Measurements from ENCODE around the gene LYPD5. TPM values are rescaled to one million over a fixed set of nuclear protein-coding genes. Genes with fewer than 3 reads are reported as not detected.
A peak's percentile ranks its signal among the peaks of the same experiment; 100 is the strongest.
"Not testable (repeated sequence)": the region's sequence is repeated elsewhere in the genome, so short reads cannot be mapped to it uniquely, and the experiment has no call there.

LYPD5 gene
- total RNA-seq, 1 experiment from 2014 or later, result not detected

DNA sequence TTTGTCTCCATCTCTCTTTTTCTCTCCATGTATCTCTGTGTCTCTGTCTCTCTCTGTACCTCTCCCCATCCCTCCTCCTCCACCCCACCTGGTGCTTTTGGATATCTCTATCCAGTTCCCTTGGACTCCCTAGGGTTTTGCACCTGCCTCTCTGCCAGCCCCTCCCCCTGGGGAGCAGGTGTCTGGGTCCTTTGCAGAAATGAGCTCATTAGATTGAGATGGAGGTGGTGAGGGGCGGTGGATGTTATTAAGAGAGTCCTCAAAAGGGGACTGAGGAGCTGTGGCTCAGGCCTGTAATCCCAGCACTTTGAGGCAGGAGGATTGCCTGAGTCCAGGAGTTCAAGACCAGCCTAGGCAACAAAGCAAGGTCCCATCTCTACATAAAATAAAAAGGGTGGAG lies 23.6 kb downstream of the LYPD5 start:
- no peak for DNase-seq (ENCODE audit: low read depth)

DNA sequence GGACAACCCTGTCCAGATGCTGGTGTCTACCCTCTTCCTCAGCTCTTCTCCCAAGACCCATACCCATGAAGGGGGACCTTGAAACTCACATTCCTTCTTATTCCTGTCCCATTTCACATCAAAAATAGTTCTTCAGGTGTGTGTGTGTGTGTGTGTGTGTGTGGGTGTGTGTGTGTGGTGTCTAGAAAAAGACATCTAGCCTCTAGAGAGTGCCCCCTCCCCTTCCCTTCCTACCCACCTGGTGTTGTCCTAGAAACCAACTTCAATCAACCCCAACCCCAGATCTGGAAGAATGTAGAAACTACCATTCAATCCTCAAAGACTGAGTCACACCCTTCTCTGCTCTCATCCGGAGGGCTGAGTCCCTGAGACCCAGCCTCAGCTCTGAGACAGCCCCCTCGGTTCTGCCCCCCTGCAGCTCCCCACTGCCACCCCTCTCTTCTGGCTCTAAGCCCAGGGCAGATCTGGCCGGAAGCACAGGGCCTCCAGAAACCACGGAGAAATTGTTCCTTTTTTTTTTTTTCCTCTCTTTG lies 25.0 kb downstream of the LYPD5 start:
- DNase-seq (ENCODE audit: low read depth), result no peak

DNA sequence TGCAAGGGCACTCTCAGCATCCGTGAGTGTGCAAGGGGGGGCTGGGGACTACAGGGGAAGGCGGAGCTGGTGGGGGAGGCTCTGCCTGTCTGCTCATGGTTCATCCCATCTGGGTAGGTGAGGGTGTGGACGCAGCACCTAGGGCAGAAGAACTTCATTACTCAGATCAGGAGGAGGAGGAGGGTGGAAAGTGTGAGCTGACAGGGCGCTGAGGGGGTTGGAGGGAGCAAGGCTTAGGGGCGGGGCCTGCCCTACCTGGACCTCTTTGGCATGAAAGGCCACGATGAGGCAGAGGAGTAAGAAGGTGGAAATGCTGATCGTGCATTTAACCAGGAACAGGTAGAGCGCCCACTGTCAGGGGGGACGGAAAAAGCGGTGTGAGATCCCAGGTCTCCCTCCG lies 26.0 kb downstream of the LYPD5 start:
- no peak for DNase-seq (ENCODE audit: low read depth)

DNA sequence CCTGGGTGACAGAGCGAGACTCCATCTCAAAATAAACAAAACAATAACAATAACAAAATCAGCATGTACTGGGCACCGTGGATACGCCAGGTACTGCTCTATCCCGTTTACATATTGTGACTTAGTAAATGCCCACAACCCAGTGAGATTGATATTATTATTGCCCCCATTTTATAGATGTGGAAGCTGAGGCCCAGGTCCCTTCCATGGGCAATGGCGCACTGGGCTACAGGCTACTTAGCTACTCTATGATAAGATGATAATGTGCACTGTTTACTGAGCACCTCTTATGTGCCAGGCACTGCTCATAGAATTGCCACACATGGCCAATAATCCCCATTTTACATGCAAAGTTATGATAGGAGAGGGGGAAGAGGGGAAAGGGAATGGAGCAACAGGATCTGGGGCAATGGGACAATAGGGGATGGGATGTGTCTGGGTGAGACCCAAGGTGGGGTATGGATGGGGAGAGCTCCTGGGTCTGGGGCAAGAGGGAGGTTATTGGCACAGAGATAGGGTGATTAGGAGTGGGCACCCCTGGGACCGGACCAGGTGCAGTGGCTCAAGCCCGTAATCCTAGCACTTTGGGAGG lies 26.9 kb downstream of the LYPD5 start:
- no peak for DNase-seq (ENCODE audit: low read depth)

DNA sequence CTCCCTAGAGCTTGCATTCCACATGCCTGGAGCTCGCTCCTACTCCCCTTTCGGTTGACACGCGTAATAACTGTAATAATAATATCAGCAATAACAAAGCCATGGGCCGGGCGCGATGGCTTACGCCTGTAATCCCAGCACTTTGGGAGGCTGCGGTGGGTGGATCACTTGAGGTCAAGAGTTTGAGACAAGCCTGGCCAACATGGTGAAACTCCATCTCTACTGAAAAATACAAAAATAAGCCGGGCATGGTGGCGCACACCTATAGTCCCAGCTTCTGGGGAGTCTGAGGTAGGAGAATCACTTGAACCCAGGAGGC lies 27.3 kb downstream of the LYPD5 start:
- not testable (repeated sequence) for DNase-seq (ENCODE audit: low read depth)

DNA sequence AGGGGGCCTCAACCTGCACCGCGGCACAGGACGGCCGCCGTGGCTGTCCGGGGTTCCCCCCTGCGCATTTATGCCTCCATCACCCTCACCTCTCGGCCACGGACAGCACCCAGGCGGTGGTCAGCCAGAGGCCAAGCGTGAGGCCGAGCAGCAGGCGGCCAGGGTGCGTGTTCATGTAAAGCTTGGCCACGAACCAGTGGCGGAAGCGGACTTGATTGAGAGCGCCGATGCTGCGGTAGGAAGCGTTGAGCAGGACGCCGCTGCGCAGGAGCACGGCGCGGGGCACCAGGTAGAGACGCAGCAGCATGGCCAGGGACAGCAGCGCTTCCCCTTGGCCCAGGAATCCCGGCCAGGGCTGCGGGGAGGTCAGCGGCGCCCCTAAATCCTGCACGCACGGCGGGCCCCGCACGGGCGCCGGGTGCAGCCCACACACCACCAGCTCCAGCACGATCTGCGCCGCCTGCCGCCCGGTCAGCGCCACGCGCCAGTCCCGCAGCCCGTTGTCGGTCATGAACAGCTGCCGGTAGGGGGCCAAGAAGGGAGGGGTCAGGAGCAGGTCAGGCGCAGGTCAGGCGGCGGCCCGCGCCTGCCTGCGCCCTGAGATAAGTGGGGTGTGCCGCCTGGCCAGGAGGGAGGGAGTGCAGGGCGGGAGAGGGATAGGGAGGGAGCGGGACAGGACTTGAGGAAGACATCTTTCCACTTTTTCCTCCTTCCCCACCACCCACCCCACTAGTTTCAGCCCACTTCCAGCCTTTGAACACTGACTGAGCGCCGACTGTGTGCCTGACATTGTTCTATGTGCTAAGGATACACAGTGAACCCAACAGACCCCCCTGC lies 27.9 kb downstream of the LYPD5 start:
- DNase-seq (ENCODE audit: low read depth), result peak; percentile 47

DNA sequence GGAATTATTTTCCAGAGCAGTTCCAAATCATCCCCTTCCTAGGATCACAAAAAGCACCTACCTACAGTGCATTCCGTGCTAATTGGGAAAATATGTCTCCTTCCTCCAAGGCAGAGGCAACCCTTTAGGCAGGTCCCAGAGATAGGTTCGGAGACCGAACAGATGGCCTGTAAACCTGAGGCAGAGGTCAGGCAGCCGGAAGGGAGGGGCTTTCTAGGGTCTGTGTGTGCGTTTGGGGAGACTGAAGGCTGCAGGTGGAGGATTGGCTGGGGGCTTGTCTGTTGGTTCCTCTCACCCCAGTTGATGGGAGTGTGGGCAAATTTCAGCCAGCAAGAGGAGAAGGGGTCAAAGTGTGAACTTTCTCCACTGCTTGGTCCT lies 28.5 kb downstream of the LYPD5 start:
- no peak for DNase-seq (ENCODE audit: low read depth)

DNA sequence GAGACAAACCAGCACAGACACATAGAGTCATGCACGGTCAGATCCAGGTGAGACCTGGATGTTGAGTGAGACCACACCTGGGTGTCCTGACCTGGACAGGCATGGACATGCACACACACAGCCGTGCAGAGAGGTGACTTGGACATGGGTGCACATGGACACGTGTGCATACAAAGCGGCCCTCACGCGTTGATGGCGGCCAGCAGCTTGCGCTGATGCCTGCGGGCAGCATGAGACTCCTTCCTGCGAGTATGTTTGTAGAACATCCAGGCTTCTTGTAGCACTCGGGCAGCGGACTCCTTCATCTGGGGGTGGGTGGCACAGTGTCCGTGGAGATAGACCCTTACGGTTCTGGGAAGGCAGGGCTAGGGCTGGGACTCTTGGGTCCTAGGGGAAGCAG lies 33.0 kb downstream of the LYPD5 start:
- DNase-seq (ENCODE audit: low read depth), result no peak

DNA sequence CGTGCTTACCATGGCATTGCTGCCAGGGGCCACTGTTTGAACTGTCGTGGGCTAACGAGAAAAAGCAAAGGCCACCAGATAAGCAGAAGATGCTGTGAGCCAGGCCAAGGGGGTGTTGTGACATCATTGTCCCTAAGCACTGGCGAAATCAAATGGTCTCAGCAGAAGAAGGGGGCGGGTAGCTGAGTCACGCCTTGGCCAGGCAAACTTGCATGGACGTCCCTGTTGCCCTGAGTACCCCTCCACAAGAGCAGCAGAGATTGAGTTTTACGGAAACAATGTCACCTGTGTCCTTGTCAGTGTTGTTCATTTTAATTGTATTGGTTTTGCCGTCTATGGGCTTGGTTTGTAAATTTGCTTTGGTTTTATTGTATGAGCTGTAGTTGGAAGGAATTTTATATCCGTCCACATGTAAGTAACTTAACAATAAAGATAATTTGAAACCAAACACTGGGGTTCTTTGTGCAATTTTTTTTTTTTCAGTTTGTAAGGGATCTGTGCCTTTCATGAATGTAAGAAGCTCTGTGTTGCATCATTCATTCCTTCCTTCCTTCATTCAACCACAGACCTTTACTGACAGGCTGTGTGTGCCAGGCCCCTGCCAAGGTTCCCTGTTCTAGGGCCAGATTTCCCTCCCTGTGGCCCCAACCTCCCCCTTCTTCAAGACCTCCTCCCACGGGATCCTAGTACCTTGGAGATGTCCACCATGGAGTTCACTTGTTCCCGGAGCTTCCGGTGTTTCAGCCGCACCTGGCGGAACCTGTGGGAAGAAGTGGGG lies 33.8 kb downstream of the LYPD5 start:
- no peak for DNase-seq (ENCODE audit: low read depth)

DNA sequence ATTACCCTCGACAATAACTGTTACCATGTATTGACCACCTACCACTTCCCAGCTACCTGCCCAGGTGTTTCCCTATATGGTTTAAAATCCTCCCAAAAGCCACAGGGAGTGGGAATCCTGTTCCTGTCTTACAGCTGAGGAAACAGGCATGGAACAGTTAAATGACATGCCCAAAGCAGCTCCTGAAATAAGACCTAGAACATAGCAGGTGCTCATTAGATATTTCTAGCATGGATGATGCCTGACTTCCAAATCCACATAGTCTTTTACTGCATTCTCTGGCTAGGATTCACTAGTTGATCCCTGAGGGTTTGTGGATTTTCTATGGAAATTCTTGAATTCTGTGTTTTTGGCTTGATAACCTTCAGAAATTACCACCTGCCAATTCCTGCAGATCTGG lies 34.4 kb downstream of the LYPD5 start:
- no peak for DNase-seq (ENCODE audit: low read depth)

DNA sequence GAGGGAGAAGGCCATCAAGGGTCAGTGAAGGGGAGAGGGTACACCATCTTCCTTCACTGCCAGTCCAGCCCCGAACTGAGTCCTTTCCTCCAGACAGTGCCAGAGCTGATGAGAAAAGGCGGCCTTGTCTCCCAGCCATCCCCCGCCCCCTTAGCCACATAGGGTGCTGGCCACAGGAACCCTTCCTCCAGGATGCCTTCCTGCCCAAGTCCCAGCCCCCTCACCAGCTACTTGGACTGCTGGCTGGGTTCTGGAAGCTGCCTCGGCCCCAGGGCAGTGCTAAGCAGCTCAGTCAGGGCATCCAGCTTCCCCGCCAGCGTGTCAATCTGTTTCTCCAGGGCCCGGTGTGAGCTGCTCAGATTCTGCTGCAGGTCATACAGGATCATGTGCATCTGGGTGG lies 34.9 kb downstream of the LYPD5 start:
- DNase-seq (ENCODE audit: low read depth), result no peak

DNA sequence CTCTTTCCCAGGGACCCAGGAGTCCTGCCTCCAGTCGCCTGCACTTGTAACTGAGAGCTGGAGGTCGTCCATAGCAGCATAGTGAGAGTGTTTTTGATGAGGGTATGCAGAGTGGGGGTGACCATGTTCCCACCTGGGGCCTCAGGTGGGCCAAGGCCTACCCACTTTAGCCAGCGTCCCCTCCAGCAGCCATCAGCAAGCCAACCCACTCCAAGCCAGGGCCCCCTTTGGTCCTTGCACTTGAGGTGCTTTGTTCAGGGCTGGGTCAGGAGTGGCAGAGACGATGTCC lies 35.5 kb downstream of the LYPD5 start:
- DNase-seq (ENCODE audit: low read depth), result no peak

DNA sequence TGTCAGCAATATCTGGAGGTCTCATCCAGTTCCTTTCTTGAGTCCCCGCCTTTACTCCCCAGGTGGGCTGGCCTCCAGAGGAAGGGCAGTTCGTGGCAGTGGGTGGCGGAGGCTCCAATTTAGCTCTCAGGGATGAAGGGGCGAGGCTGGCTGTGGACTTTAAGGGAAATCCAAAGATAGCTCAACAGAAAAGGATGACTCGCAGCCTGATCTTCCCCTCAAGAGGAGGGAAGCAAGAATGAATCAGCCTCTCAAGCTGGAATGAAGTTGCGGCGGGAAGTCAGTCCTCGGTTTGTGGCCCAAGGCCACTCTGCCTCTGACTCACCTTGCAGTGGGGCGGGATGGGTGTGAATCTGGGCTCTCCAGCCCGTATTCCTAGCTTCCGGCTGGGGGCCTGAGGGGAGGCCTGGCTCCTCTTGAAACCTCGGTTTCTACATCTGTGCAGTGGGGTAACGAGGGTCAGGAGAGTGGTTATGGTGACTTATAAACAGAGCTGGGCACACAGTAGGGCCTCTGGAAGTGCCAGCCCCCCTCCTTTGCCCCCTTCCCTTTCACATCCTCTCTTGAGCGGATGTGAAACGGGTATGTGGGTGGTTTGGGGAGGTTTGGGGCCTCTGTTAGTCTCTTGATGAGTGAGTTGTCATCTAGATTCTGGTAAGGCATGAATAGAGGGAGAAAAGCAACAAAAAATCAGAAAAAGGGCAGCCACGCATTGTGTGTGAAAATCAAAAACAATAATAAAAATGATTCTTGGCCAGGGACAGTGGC lies 37.0 kb downstream of the LYPD5 start:
- DNase-seq (ENCODE audit: low read depth), result peak; percentile 96

DNA sequence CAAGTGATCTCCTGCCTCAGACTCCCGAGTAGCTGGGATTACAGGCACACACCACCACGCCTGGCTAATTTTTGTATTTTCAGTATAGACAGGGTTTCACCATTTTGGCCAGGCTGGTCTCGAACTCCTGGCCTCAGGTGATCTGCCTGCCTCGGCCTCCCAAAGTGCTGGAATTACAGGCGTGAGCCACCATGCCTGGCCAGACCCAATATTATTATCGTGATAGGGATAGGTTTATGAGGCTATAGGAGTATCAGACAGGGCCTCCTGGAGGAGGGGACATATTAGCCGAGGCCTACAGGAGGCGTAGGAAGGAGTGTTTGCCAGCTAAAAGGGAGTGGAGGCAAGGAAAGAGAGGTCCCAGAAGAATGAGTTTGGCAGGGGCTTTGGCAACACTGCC lies 37.6 kb downstream of the LYPD5 start:
- not testable (repeated sequence) for DNase-seq (ENCODE audit: low read depth)

DNA sequence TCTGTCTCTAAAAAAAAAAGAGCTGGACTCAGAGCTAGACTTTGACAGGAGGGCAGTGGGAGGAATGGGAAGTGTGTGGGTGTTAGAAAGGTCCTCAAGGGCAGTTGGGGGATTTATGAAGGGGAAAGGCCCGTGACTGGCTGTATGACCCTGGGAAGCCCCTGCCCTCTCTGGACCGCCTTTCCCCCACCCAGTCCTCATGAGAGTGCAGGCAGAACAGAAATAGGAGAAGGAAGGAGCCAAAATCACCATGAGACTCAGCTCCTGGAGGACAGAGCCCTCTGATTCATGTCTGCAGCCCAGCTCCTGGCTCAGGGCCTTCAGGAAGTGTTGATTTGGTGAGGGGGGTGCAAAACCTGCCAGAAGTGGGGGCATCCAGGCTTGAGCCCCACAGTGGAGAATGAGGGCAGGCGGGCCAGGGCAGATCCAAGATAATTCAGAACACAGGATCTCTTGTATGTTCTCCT lies 38.7 kb downstream of the LYPD5 start:
- no peak for DNase-seq (ENCODE audit: low read depth)

DNA sequence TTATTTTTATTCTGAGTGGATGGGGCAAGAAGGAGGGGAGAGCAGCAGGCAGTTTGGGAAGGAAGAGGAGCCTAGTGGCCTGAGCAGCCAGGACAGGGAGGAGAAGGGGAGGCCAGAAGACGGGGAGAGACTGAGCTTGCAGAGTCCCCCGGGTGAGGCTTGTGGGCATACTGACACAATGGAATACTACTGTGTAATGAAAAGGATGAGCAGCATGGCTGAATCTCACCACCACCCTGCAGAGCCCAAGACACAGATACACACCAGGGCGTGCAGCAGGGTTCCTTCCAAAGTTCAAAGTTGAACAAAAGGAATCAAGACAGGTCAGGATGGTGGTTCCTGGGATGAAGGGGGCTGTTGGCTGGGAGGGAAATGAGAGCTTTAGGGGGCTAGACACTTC lies 39.4 kb downstream of the LYPD5 start:
- DNase-seq (ENCODE audit: low read depth), result no peak

DNA sequence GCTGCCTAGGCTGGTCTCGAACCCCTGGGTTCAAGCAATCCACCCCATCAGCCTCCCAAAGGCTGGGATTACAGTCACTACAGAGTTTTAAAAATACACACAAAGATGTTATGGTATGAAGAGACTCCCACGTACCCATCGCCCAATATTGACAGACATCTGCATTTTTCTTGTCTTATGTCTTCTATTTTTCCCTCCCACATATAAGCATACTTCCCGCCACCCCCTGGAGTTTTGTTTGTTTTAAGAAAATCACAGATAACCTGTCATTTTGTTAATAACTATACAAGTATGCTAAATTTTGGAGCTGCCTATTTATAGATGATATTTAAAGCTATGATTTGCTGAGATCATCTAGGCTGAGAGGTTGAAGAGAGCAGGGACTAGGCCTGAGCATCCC lies 41.3 kb downstream of the LYPD5 start:
- DNase-seq (ENCODE audit: low read depth), result no peak

DNA sequence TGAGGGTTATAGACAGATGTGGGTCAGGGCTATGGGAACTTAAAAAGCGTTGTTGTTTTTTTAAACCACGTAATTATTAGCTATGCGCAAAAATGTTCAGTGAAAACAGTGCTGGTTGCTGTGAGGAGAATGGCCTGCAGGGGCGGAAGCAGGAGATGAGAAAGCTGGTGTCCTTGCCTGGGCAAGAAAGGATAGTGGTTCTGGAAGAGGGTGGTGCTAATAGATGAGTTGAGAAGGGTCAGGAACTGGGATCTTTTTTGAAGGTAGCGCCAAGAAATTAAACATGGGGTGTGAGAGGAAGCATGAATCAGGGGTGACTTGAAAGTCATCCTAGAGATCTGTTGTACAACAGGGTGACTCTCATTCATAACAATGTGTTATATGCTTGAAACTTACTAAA lies 42.7 kb downstream of the LYPD5 start:
- peak; percentile 85 for DNase-seq (ENCODE audit: low read depth)

DNA sequence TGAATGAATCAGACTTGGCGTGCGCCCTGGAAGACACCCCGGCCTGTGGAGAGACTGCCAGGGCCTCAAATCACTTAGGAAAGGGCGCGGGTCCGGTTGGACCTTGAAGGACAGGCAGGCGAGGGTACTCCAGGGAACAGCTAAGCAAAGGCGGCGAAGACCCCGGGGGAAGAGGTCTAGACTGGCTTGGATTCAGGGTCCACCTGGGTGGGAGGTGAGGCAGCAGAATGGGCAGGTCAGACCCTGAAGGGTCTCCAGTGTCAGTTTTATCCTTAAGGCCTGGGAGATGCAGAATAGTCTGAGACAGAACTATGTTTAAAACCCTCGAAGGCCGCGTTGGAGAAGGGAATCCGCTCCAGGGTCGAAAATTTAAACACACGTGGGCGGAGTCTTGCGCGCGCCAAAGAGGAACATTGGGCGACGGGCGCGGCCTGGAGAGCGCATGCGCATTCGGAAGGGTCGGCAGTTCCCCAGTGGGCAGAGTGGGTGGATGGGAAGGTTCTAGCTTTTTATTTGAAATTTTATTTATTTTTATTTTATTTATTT lies 46.9 kb downstream of the LYPD5 start:
- DNase-seq (ENCODE audit: low read depth), result peak; percentile 61

DNA sequence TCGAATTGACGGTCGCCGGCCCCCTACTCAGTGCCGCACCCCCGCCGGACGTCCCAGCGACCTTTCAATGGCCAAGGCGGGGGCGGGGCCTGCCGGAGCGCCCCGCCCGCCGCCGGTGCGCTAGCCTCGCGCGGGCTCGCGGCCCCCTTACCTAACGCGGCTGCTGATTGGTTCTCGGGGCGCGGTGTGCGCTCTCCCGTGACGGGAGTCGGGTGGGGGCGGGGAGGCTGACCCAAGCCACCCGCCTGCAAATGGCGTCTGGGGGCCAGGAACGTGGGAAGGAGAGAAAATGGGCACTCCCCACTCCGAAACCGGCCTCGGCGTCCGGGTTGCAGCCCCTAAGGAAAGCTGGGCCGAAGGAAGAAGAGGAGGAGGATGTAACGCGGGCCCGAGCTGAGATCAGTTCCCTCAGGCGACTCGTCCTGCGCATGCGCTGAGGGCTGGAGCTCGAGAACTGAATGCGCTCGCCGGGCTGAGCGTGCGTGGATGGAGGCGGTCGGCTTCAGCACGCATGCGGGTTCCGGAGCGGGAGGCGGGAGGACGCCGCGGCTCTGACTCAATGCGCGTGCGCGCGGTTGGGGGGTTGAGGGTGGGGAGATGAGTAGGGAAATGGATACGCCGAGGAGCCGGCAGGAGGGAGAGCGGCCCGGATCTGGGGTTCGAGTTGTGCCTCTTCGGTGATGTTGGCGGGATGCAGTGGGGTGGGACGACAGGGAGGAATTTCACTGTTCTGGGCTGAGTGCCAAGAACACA lies 47.6 kb downstream of the LYPD5 start, which contains the start of gene SMG9:
Gene SMG9, minus strand, starts transcription at position 460 of the 753 bp plus-strand sequence. CDS start 4,221 bp downstream, outside the sequence.
- peak; percentile 97 for DNase-seq (ENCODE audit: low read depth)

DNA sequence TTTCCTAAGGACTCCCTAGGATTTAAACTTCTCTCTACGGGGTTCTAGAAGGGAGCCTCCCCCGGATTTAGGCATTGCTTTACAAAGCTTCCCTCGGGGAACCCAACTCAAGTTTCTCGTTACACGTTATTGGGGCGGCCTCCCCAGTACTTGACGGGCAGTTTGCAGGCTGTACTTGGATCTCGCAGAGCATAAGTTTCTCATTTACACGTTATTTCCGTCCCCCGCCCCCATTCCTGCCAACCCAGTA lies 48.1 kb downstream of the LYPD5 start:
- DNase-seq (ENCODE audit: low read depth), result no peak

Data from LHCN-M2 (cell line).